Endothelial cell of umbilical vein (primary cell): ENCODE measurements around the gene SNX2. TPM values are rescaled to one million over a fixed set of nuclear protein-coding genes. Genes with fewer than 3 reads are reported as not detected.

Experiments used
- BruUV-seq: library from RNA; stranded (reverse); fragments of 400-500 nt; replicated peaks from 2 replicates; lab custom pipeline; 2021; lab: Mats Ljungman, UMichigan
- CTCF ChIA-PET: fragments of 300-600, 350-600 bp; sonication (Branson Sonifier 250); formaldehyde crosslinking; loops from one replicate; lab custom pipeline; 2021; ENCODE audit warnings: antibody characterized with exemption, inconsistent platforms; lab: Charles Lee
- POLR2A ChIA-PET: fragments of 300-600, 350-600 bp; sonication (Branson Sonifier 250); formaldehyde crosslinking; loops from one replicate; lab custom pipeline; 2021; ENCODE audit warnings: antibody characterized with exemption, inconsistent platforms; lab: Charles Lee
- DNase-seq: peaks from one replicate; pipeline ENCODE4 v3.0.0-alpha.2; 2011; ENCODE audit warnings: low read depth, low spot score
- FAIRE-seq: peaks from 2 replicates; lab custom pipeline; 2011; peaks lifted over from hg19 to GRCh38; lab: Jason Lieb, UNC
- H2AFZ ChIP-seq: 2 replicates; pipeline ENCODE4 v1.6.0; 2012; ENCODE audit warnings: low read depth, low read length, control low read depth, inconsistent platforms
- H3K27ac ChIP-seq: 2 replicates; pipeline ENCODE4 v1.5.1; 2011; ENCODE audit warnings: low read depth, mild to moderate bottlenecking, control low read depth, low read length, moderate library complexity; ENCODE audit not compliant: insufficient read depth
- H3K27me3 ChIP-seq, 2 experiments: 2 replicates each; pipeline versions ENCODE4 v1.6.0 to v1.6.1; 2011; ENCODE audit warnings: low read length in 2 of 2, mixed read lengths in 1 of 2; ENCODE audit not compliant: control insufficient read depth in 2 of 2, insufficient read depth in 2 of 2
- H3K36me3 ChIP-seq, 2 experiments: 2 replicates in 1 of 2; 3 replicates in 1 of 2; pipeline ENCODE4 v1.5.1; 2011; ENCODE audit warnings: low read length in 2 of 2, mild to moderate bottlenecking in 1 of 2, moderate library complexity in 1 of 2; ENCODE audit not compliant: control insufficient read depth in 2 of 2, insufficient read depth in 2 of 2; ENCODE audit errors: extremely low read depth in 1 of 2
- H3K4me1 ChIP-seq: 3 replicates; pipeline ENCODE4 v1.5.1; 2011; ENCODE audit warnings: mild to moderate bottlenecking, low read length; ENCODE audit not compliant: control insufficient read depth, insufficient read depth; ENCODE audit errors: extremely low read depth
- H3K4me2 ChIP-seq: 2 replicates; pipeline ENCODE4 v1.6.1; 2011; ENCODE audit warnings: low read length, control low read depth, mixed read lengths; ENCODE audit not compliant: insufficient read depth
- H3K4me3 ChIP-seq, 3 experiments: fragments of 200-600 bp in 1 of 3; sonication (generic), shearing (Covaris generic) in 1 of 3; replicated peaks in 1 of 3; 2 replicates each; pipeline ENCODE4 v1.5.1; 2011 to 2016; ENCODE audit warnings: control low read depth in 3 of 3, low read length in 3 of 3, mild to moderate bottlenecking in 2 of 3, inconsistent platforms in 1 of 3, low read depth in 1 of 3, moderate library complexity in 1 of 3; ENCODE audit not compliant: insufficient read depth in 1 of 3
- H3K79me2 ChIP-seq: 2 replicates; pipeline ENCODE4 v1.6.0; 2012; ENCODE audit warnings: low read length, inconsistent platforms; ENCODE audit not compliant: control insufficient read depth, insufficient read depth
- H3K9ac ChIP-seq: replicated peaks from 2 replicates; pipeline ENCODE3; 2011; ENCODE audit warnings: low read length, control low read depth; ENCODE audit not compliant: insufficient read depth; ENCODE audit errors: extremely low read depth
- H3K9me1 ChIP-seq: replicated peaks from 3 replicates; pipeline ENCODE4 v1.6.0; 2011; ENCODE audit warnings: mild to moderate bottlenecking, low read length; ENCODE audit not compliant: control insufficient read depth, insufficient read depth; ENCODE audit errors: extremely low read depth
- H3K9me3 ChIP-seq: replicated peaks from 2 replicates; pipeline ENCODE4 v1.5.1; 2012; ENCODE audit warnings: low read length, inconsistent platforms; ENCODE audit not compliant: control insufficient read depth, insufficient read depth
- H4K20me1 ChIP-seq: replicated peaks from 2 replicates; pipeline ENCODE3; 2011; ENCODE audit warnings: mild to moderate bottlenecking, low read length; ENCODE audit not compliant: control insufficient read depth, insufficient read depth; ENCODE audit errors: extremely low read depth
- EZH2 ChIP-seq: IDR thresholded peaks from 2 replicates; pipeline ENCODE4 v1.6.1; 2012; ENCODE audit warnings: borderline replicate concordance, low read depth, mild to moderate bottlenecking, moderate library complexity, low read length, inconsistent platforms; ENCODE audit not compliant: severe bottlenecking
- FOS ChIP-seq: IDR thresholded peaks from 2 replicates; pipeline ENCODE4 v1.6.1; 2011; ENCODE audit warnings: mild to moderate bottlenecking, low read length, moderate library complexity, borderline replicate concordance; ENCODE audit not compliant: insufficient read depth
- GATA2 ChIP-seq: IDR thresholded peaks from 2 replicates; pipeline ENCODE4 v1.7.0; 2011; ENCODE audit warnings: low read depth, mild to moderate bottlenecking, moderate library complexity, mixed read lengths, low read length; ENCODE audit not compliant: insufficient read length, insufficient read depth
- JUN ChIP-seq: IDR thresholded peaks from 2 replicates; pipeline ENCODE4 v1.6.1; 2011; ENCODE audit warnings: borderline replicate concordance, low read depth; ENCODE audit not compliant: insufficient read length, insufficient read depth
- MYC ChIP-seq: IDR thresholded peaks from one replicate; pipeline ENCODE4 v1.6.1; 2011; ENCODE audit warnings: mild to moderate bottlenecking, low read depth, low read length
- POLR2A ChIP-seq: IDR thresholded peaks from 2 replicates; pipeline ENCODE4 v1.6.1; 2012; ENCODE audit warnings: low read depth, mild to moderate bottlenecking, control low read depth, low read length
- POLR2AphosphoS5 ChIP-seq: IDR thresholded peaks from 2 replicates; pipeline ENCODE4 v1.6.1; 2012; ENCODE audit warnings: low read depth, mild to moderate bottlenecking, control low read depth, low read length, moderate library complexity; ENCODE audit not compliant: insufficient read depth
- dilution Hi-C: fragments of 300-500 bp; cut with MboI; formaldehyde crosslinking; loops from one replicate; pipeline ENCODE4 v1.15.0; 2019; ENCODE audit warnings: low sequenced_read_pairs; ENCODE audit not compliant: extremely low pct_ligation_motif_present
- intact Hi-C: fragments of 100-400 bp; cut with micrococcal nuclease; formaldehyde crosslinking; loops from one replicate; pipeline ENCODE4 v1.10.0; 2022
- polyA plus RNA-seq, 4 experiments: library from polyadenylated mRNA; depleted of rRNA in 3 of 4; stranded (reverse) in 3 of 4; unstranded in 1 of 4; fragments of >200 nt; gene quantifications; 2 replicates each; pipeline versions ENCODE4 v1.2.1 to v1.2.3, GENCODE V29; 2011 to 2012; ENCODE audit warnings: missing spikeins in 1 of 4
- total RNA-seq: library from RNA; stranded (reverse); gene quantifications from 2 replicates; pipeline ENCODE4 v1.2.3, GENCODE V29; 2021
- TF ChIP-seq, protein P1 (sequence below), 2 donors: IDR thresholded peaks; 1 replicate in 1 of 2; 2 replicates in 1 of 2; pipeline ENCODE4 v1.5.1; 2011; ENCODE audit warnings: low read length in 2 of 2, mild to moderate bottlenecking in 2 of 2, moderate library complexity in 2 of 2, control low read depth in 1 of 2, inconsistent platforms in 1 of 2, low read depth in 1 of 2; ENCODE audit not compliant: insufficient read depth in 1 of 2; ENCODE audit errors: extremely low read depth in 1 of 2
- TF ChIP-seq, protein P2 (sequence below): IDR thresholded peaks from 2 replicates; pipeline ENCODE4 v1.6.1; 2011; ENCODE audit not compliant: insufficient read depth, insufficient read length

The SNX2 gene
- total and polyA plus RNA-seq, 2 donors (not counting 3 experiments of a cell fraction or from before 2014, with no cell fraction given) = 14.4 to 51.2 TPM

DNA sequence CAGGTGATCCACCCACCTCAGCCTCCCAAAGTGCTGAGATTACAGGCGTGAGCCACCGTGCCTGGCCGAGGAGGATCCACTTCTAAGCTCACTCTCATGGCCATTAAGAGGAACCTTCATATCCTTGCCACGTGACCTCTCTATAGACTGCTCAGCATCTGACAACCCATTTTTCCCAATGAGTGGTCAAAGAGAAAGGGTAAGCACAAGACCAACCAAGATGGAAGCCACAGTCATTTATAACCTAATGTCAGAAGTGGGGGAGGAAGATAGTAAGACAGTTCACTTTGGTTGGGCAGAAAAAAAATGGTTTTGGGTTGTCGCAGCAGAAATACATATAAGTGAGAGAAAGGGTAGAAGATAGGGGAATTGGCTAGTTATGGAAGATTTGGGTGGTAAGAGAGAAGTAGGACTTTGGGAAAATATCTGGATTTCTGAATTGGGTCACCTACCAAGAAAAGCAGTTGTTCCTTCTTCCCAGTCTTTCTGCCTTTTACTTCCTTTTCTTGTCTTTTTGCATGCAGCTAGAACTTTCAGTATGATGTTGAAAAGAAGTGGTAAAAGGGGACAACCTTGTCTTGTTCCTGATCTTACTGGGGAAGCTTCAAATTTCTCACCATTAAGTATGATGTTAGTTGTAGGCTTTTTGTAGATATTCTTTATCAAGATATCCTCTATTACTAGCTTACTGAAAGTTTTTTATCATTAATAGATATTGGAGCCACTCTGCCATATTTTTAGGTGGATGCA lies 15.6 kb downstream of the SNX2 start:
- Histone ChIP-seq H3K27me3 (no peaks in the 10 kb centered on the region), H4K20me1 (peaks cover 7% of the 10 kb centered on the region), H3K79me2 (peaks cover 18% of the 10 kb centered on the region), H3K9ac (no peak overlapping the region), H3K4me2 (no peak overlapping the region), H3K4me1 (no peaks in the 10 kb centered on the region), H2AFZ (no peak overlapping the region), H3K27ac (no peak overlapping the region), H3K36me3 (no peaks in the 10 kb centered on the region), H3K4me3 (no peak overlapping the region), H3K9me3 (no peaks in the 10 kb centered on the region), H3K9me1 (no peaks in the 10 kb centered on the region)
- no peak for TF ChIP-seq EZH2
- no peak for TF ChIP-seq POLR2A
- no peak for TF ChIP-seq POLR2AphosphoS5
- no peak for TF ChIP-seq JUN
- no peak for TF ChIP-seq MYC
- TF ChIP-seq, protein P1, sequence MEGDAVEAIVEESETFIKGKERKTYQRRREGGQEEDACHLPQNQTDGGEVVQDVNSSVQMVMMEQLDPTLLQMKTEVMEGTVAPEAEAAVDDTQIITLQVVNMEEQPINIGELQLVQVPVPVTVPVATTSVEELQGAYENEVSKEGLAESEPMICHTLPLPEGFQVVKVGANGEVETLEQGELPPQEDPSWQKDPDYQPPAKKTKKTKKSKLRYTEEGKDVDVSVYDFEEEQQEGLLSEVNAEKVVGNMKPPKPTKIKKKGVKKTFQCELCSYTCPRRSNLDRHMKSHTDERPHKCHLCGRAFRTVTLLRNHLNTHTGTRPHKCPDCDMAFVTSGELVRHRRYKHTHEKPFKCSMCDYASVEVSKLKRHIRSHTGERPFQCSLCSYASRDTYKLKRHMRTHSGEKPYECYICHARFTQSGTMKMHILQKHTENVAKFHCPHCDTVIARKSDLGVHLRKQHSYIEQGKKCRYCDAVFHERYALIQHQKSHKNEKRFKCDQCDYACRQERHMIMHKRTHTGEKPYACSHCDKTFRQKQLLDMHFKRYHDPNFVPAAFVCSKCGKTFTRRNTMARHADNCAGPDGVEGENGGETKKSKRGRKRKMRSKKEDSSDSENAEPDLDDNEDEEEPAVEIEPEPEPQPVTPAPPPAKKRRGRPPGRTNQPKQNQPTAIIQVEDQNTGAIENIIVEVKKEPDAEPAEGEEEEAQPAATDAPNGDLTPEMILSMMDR (IDR thresholded peaks at IDR 0.05; ENCODE audit: extremely low read depth in 1 of 2, insufficient read depth in 1 of 2, low read depth in 1 of 2, low read length in 2 of 2) = no peak
- TF ChIP-seq GATA2 = no peak
- TF ChIP-seq FOS = no peak
- TF ChIP-seq, protein P2, sequence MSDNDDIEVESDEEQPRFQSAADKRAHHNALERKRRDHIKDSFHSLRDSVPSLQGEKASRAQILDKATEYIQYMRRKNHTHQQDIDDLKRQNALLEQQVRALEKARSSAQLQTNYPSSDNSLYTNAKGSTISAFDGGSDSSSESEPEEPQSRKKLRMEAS = no peak
- CTCF ChIA-PET = no interaction called here
- no peak for DNase-seq
- POLR2A ChIA-PET = no interaction called here
- no peak for FAIRE-seq
- BruUV-seq = no TSS peak
- intact Hi-C loops = no loop called here
- dilution Hi-C loops = no loop called here
